GM19395 (cell line): ENCODE data around the gene FAIM2.
"Not testable (repeated sequence)": the region's sequence is repeated elsewhere in the genome, so short reads cannot be mapped to it uniquely, and the experiment has no call there.

ENCODE experiments used
- ATAC-seq: cut with Tn5 transposase; IDR thresholded peaks from one replicate; pipeline ENCODE4 v1.9.1; 2021; ENCODE audit warnings: mild to moderate bottlenecking, moderate library complexity; ENCODE audit not compliant: unreplicated experiment

Gene FAIM2

DNA sequence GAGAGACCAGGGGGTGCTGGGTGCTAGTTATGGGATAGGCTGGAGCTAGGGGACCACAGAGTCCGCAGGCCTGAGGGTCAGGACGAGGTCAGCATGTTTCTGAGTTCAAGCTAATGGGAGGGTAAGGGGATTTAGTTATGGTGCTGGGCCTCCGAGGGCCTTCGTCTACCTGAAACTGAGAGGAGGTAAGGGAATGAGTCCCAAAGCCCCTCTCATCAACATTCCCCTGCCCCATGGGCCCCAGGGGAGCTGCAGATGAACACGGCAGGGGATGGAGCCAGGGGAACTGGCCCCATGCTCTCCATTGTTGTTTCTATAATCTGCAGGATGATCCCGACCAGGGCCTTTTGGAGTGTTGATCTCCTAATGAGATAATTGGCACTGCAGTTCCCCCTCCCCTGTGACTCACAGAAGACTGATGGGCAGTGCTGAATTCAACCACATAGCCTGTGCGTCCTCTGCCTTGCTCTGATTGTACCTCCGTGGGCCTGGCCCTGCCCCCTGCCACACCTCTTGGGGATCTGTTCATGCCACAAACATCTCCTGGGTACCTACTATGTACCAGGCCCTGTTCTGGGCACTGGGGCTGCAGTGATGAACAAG, 21.4 kb downstream of the FAIM2 start:
- no peak for ATAC-seq

DNA sequence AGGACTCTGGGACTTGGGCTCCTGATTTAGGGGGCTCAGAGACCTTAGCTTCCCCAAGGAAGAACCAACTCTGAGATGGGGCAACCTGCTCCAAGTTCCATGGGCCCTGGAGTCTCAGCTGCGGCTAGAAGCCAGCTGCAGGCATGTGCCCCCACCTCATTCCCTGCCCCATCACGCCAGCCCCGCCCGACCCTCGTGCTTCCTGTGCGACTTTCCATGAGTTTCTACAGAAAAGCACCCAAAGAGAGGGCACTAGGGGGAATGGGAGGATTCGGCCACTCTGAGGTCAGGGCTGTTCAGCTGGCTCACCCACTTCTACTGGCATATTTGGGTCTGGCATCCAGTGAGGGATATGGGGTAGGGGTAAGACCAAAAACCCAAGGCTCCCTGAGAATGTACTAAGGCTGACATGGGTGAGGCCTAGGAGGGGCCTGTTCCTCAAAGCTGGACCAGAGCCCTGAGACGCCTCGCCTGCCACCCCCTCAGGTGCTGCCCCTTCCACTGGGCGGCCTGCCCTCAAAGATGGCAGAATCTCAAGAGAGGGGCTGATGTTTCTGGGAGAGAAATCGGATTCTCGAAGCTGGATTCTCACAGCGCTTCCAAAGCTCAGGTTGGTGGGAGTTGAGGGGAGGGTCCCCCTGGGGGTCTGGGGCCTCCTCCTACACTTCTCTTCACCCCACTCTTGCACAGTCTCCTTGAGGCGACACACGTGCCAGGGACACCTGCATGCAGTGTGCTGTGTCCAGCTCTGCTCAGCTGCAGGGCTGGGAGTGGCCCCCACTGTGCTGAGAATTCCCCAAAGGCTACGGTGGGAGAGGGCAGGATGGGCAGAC, 22.1 kb downstream of the FAIM2 start:
- no peak for ATAC-seq

DNA sequence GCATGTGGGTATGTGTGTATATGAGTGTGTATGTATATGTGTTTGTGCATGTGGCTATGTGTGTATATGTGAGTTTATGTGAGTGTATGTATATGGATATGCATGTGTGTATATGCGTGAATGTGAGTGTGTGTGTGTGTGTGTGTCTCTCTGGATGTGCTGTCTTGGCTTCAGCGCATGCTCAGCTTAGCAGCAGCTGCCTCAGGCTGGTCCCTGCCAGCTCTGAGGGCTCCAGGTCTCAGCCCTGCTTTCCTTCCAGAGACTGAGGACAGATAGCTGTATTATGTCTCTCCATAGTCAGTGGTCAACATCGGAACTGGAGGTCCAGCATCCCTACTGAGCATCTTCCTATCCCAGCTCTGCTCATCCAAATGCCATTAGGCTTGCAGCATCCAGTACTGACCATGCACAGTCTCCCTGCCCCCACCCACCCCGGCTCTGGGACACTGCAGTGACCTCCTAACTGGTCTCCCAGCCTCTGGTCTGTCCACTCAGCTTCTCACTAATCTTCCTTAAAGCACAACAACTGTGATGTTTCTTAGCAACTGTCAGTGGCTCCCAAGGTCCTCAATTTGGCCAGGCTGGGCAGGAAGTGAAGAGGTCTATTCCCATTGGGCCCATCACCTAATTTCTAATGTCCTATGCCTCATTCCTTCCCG, 22.8 kb downstream of the FAIM2 start:
- no peak for ATAC-seq

DNA sequence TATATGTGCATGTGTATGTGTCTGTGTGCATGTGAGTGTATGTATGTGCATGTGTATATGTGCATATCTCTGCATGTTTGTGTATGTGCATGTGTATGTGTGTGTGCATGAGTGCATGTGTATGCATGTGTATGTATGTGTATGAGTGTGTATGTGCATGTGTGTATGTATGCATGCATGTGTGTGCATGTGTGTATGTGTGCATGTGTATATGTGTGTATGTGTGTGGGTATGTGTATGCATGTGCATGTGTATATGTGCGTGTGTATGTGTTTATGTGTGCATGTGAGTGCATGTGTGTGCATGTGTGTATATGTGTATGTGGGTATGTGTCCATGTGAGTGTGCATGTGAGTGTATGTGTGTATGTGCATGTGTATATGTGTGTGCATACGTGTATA, 24.6 kb downstream of the FAIM2 start:
- not testable (repeated sequence) for ATAC-seq

DNA sequence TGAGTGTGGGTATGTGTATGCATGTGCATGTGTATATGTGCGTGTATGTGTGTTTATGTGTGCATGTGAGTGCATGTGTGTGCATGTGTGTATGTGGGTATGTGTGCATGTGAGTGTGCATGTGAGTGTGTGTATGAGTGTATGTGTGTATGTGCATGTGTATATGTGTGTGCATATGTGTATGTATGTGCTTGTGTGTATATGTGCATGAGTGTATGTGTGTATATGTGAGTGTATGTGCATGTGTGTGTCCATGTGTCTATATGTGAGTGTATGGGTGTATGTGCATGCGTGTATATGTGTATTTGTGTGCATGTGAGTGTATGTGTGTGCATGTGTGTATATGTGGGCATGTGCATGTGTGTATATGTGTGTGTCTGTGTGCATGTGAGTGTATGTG, 25.7 kb downstream of the FAIM2 start:
- no peak for ATAC-seq

DNA sequence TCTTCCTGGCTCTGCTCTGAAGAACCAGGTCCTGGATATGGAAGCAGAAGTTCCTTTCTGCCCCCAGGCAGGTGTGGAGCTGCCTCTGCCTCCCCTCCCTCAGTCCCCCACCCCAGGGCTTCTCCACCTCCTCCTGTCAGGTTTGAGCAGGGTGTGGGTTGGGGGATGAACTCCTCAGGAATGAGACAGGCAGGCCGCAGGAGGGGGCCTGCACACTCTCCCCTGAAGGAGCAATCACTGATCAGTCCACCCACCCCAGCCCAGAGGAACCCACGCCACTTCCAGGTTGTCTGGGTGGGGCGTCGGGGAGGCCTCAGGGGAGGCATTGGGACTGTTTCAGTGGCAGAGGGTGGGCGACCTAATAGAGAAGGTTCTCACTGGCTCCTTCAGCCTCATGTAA, 26.6 kb downstream of the FAIM2 start:
- ATAC-seq: no peak

DNA sequence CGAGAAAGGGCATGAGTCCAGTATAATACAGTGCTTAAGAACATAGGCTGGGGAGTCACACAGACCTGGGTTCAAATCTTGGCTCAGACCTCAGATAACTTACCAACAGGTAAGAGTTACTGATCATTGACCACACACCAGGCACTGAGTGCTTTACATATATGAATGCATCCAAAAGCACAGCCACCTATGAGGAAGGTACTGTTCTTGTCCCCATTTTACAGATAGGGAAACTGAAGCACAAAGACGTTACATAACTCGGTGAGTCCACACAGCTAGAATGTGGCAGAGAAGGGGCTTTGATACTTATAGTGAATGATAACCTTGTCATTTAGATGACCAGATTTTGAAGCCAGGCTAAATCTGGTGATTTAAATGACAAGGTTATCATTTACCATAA, 27.6 kb downstream of the FAIM2 start:
- no peak for ATAC-seq

DNA sequence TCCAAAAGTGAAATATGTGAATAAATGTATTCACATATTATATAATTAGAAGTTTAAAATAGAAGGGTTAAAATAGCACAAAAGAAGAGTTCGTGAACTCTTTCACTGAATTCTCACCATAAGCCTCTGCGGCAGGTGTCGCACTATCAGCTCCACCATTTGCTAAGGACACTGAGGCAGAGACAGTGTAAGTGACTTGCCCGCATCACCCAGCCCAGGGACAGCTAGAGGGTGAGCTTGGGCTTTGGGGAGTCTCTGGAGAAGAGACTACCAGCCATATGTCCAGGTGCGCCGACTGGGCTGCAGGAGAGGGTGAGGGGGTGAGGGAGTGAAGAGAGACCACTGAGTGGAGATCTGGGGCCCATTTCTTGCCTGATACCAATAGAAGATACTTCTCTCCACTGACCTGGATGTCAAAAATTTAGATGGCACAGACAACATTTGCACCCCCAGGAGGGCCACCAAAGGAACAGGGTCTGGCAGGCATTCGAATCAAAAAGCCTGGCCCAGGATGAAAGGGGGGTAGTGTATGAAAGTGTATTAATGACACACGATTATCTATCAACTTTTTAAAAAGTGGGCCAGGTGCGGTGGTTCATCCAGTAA, 28.5 kb downstream of the FAIM2 start:
- ATAC-seq: no peak

DNA sequence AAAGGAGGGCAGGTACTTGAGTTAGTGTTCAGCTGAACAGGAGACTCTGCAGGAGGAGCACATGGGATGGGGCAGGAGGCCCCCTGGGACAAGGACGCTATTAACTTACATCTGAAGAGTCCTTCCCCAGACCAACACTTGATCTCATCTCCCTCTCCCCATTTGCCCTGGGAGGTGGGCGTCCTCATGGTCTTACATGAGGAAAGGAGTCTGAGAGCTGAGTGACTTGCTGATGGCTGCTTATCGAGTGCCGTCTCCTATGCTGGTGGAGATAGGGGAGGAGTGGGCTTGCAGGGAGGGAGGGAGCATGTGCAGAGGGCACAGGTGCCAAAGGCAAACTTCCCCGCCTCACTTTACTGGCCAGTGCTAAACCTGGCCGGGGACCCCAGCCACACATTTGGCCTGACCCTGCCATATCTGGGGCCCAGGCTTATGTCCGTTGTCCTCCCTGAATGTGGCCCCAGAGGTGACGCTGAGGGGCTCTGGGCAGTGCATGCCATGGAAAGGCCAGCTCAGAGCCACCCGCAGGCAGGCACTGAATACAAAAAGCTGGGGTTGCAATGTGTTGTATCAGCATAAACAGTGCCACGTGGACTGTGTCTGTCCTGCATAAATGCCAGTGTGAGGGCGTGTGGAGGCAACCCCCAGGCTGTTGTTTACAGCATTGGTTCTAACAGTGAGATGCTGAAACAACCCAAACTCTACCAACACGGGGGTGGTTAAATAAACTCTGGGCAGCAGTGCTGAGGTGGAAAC, 29.4 kb downstream of the FAIM2 start:
- no peak for ATAC-seq

DNA sequence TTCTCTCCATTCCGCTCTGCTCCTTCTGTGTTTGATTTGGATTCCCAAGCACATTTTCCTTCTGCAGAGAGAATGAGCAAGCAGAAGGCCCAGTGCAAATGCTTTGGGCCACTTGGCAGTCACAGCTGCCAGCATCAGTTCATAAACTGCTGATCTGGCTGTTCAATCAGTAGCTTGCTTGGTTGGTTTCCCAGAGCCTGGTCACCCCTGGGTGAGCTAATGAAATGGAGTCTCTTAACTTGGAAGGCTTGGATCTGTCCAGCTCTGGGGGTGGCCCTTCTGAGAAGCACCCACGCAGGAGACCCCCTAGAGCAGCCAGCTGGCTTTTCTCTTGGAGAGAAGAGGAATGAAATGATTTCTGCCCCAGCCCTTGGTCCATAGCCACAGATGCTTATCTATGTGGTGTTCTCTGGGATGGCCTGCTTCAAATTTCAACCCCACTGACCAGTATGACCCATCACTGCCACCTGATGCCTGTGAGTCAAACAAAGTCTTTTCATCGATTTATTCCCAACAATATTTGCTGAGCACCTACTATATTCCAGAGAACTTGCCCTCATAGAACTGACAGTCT, 30.3 kb downstream of the FAIM2 start:
- no peak for ATAC-seq

DNA sequence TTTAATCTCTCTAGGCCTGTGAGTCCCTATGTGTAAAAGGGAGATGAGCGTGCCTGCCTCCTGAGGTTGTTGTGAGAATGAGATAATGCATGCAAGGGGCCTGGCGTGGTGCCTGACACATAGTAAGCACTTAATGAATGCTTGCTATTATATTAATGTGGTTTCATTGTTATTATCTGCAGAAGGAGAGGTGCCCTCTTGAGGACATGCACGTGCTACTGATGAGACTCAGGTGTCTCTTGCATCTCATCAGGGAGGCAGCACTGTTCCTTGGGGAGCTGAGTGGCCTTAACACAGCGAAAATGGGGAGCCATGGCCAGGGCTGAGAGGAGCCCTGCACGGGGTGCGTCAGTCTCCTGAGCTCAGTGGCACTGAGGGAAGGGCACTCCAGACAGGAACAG, 30.9 kb downstream of the FAIM2 start:
- ATAC-seq: no peak

DNA sequence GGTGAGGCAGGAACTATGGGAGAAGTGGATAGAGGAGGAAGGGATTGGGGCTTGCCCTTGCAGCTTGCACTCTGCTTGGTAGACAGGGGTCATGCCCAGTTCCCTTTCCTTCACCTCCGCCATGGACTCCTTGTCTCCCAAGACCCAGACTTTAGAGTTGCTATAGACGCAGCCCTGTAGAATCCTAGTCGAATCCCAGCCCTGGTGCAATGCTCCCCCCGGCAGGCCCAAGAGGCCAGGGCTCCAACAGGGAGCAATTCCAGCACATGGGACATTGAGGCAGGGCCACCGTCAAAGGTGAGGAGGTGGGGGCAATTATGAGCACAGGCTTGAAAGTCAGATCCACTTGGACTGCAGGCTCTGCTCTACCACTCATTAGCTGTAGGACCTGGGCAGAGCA, 31.3 kb downstream of the FAIM2 start:
- no peak for ATAC-seq

DNA sequence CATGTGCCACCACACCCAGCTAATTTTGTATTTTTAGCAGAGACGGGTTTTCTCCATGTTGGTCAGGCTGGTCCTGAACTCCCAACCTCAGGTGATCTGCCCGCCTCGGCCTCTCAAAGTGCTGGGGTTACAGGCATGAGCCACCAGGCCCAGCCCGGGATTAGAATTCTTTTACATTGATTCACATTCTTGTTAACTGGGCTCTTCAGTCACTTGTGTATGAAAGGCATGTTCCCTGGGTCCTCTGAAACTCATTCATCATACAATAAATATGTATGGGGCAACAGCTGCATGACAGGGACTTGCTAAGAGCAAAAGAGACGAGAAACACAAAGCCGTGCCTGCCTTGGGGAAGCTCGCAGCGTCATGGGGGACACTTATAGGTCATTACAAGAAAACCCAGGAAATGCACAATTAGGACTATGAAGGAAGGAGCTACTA, 31.9 kb downstream of the FAIM2 start:
- not testable (repeated sequence) for ATAC-seq

DNA sequence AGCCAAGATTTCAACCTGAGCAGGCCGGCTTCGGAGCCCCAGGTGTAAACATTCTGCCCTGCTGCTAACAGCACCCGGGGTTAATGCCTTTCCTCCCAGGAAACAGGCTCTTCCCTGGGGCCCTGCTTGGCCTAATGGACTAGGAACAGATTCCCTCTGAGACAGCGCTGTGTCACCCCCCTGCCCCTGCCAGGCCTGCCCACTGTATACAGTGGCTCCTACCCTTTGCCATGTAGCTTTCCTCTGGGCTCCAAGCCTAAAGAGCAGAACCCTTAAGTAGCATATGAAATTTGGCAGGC, 32.5 kb downstream of the FAIM2 start:
- no peak for ATAC-seq

DNA sequence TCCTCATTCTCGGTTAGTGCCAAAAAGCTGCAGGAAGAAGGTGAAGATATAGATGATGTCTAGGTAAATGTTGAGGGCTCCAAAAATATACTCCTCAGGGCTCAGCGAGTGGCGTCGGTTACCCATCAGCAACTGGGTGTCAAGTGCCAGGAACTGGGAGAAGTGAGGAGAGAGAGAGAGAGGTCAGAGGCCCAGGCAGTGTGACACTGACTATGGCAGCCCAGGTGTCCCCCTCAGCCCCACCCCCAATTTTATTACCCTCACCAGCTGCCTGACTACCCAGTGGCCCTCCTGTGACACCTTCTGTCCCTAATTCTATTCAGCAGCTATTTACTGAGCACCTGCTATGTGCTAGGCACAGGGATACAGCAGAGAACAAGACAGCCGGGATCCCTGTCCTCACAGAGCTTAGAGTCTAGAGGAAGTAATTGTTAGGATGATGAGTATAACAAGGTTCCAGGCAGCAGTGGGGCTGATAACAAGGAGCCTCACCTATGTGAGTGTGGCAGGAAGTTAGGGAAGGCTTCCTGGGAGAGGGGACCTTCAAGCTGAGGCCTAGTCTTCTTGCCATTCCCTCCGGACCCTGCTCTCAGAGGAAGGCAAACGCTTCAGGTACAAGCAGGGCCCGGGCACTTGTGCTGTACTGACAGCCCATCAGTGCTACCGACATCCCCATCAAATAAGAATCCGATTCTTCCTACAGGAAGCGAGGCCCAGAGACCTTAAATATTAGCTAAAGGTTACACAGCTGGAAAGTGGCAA, 33.0 kb downstream of the FAIM2 start:
- ATAC-seq: no peak

DNA sequence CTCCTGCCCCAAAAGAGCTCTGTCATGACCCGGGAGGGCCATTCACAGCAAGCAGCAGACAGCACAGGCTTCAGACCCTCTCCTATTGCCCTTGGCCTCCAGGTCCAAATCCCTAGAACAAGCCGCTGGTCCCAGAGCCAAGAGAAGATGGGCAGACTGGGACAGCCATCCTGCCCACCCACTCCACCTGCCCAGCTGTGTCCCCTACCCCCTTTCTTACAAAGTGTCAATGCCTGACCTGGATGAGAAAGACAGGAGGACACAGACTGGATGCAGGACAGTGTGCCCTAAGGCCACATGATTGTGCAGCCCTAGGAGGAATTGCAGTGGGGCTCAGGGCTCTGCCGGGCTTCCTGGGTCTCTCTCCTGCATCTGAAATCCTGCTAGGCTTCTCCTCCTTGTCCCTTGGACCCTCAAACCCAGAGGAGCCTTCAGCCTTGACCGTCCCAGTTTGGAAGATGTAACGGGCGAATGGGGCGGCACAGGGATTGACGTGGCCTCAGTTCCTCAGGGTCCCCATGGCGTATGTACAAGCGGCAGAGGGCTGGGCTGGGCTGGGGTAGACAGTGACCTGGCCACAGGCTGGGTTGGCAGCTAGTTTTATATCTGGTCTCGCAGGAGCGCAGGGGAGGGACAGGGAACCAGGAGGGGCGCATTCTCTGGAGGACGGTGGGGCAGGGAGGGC, 33.7 kb downstream of the FAIM2 start:
- no peak for ATAC-seq

DNA sequence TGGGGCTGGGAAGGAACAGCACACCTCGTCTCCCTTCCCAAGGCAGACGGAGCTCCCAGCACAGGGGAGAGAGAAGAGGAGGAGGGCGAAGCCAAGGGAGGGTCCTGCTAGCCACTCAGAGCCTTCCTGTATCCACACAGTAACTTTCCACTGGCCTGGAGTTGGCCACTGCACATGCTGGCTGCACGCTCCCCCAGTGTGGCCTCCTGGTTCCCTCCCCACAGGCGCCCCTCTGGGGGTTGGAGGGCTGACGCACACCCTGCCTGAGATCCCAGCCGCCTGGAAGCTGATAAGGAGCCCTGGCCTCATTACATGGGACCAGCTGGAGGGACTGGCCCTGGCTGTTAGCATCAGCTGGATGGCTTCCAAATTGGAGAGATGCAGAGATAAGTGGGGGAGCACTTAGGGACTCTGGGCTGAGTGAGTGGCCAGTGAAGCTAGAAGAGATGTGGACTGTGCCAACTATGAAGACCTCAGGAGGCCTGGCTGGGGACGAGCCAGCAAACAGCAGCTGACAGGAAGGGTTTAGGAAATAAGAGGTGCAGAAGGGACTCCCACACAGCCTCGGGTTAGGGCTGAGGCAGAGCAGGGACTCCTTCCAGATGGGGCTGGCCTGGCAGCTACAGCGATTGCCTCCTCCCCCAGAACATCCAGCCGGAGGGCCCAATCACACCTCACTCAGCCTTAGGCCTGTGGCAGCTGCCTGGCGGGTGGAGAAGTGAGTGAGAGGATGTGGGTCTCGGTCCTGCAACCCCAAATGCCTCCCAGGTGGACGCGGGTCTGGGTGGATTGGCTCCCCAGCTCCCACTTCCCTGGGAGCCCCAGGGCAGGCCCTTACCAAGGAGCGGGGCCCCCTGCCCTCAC, 34.5 kb downstream of the FAIM2 start:
- ATAC-seq: no peak

DNA sequence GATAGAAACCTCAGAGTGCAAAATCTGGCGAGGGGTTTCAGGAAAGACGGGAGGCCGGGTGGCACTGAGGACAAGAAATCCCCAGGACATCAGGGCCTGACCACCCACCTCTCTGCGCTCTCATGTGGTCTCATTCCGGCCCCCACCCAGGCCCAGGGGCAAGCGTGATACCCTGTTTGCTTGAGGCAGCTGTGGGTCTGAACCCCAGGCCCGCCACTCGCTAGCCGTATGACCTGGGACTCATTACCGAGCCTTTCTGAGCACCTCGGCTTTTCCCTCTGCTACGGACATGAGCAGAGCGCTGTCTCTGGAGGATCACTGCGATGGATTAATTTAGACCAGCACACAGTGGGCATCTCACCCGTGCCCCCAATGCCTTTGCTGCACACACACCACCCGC, 35.3 kb downstream of the FAIM2 start:
- no peak for ATAC-seq
